Common myeloid progenitor, CD34-positive (primary cell): Measurements from ENCODE around the gene AFMID.

Experiments
- CTCF ChIA-PET: fragments of 350-600 bp; sonication (Branson Sonifier 250); formaldehyde crosslinking; loops from one replicate; lab custom pipeline; 2021; ENCODE audit warnings: antibody characterized with exemption; lab: Charles Lee
- POLR2A ChIA-PET: fragments of 350-600 bp; sonication (Branson Sonifier 250); formaldehyde crosslinking; loops from one replicate; lab custom pipeline; 2021; ENCODE audit warnings: antibody characterized with exemption; lab: Charles Lee
- DNase-seq, 3 donors: peaks; one replicate each; pipeline versions ENCODE4 v3.0.0 to v3.0.0-alpha.2; 2013
- H3K27ac ChIP-seq, 2 experiments: 1 replicate in 1 of 2; 2 replicates in 1 of 2; pipeline ENCODE4 v1.7.0; 2013; ENCODE audit warnings: inconsistent platforms in 2 of 2, low read length in 2 of 2, mild to moderate bottlenecking in 2 of 2, low read depth in 1 of 2, moderate library complexity in 1 of 2; ENCODE audit not compliant: severe bottlenecking in 2 of 2, insufficient read depth in 1 of 2, poor library complexity in 1 of 2
- H3K27me3 ChIP-seq, 5 experiments: replicated peaks in 2 of 5; 1 replicate in 3 of 5; 2 replicates in 2 of 5; pipeline versions ENCODE4 v1.6.1 to v1.7.0; 2013; ENCODE audit warnings: low read length in 4 of 5, mild to moderate bottlenecking in 2 of 5, moderate library complexity in 2 of 5, inconsistent platforms in 1 of 5; ENCODE audit not compliant: insufficient read depth in 5 of 5, control insufficient read depth in 4 of 5
- H3K36me3 ChIP-seq, 4 experiments: 1 replicate in 2 of 4; 2 replicates in 2 of 4; pipeline versions ENCODE4 v1.6.1 to v1.7.0; 2013; ENCODE audit warnings: low read length in 3 of 4, control low read depth in 1 of 4, mild to moderate bottlenecking in 1 of 4; ENCODE audit not compliant: control insufficient read depth in 4 of 4, insufficient read depth in 4 of 4
- H3K4me1 ChIP-seq, 4 experiments: 1 replicate in 3 of 4; 2 replicates in 1 of 4; pipeline versions ENCODE4 v1.6.1 to v1.7.1; 2013; ENCODE audit warnings: low read length in 3 of 4, mild to moderate bottlenecking in 3 of 4, control low read depth in 1 of 4, inconsistent platforms in 1 of 4, moderate library complexity in 1 of 4; ENCODE audit not compliant: control insufficient read depth in 4 of 4, insufficient read depth in 4 of 4; ENCODE audit errors: control extremely low read depth in 1 of 4
- H3K4me3 ChIP-seq, 7 experiments: 1 replicate in 4 of 7; 2 replicates in 3 of 7; pipeline versions ENCODE4 v1.5.1 to v1.7.0; 2013; ENCODE audit warnings: mild to moderate bottlenecking in 7 of 7, low read length in 6 of 7, moderate library complexity in 6 of 7, inconsistent platforms in 2 of 7, low read depth in 2 of 7, control low read depth in 1 of 7; ENCODE audit not compliant: insufficient read depth in 4 of 7, control insufficient read depth in 1 of 7; ENCODE audit errors: extremely low read depth in 1 of 7
- H3K9me3 ChIP-seq, 5 experiments: 1 replicate in 4 of 5; 2 replicates in 1 of 5; pipeline versions ENCODE4 v1.6.1 to v1.7.1; 2013; ENCODE audit warnings: low read length in 4 of 5, mild to moderate bottlenecking in 2 of 5, inconsistent platforms in 1 of 5, low read depth in 1 of 5, moderate library complexity in 1 of 5; ENCODE audit not compliant: control insufficient read depth in 4 of 5, insufficient read depth in 2 of 5; ENCODE audit errors: control extremely low read depth in 1 of 5
- WGBS: methylation state at CpG from one replicate; pipeline ENCODE4 v1.1.5; 2013; ENCODE audit not compliant: insufficient coverage; 5-methylcytosine and 5-hydroxymethylcytosine counted together

Gene AFMID

DNA sequence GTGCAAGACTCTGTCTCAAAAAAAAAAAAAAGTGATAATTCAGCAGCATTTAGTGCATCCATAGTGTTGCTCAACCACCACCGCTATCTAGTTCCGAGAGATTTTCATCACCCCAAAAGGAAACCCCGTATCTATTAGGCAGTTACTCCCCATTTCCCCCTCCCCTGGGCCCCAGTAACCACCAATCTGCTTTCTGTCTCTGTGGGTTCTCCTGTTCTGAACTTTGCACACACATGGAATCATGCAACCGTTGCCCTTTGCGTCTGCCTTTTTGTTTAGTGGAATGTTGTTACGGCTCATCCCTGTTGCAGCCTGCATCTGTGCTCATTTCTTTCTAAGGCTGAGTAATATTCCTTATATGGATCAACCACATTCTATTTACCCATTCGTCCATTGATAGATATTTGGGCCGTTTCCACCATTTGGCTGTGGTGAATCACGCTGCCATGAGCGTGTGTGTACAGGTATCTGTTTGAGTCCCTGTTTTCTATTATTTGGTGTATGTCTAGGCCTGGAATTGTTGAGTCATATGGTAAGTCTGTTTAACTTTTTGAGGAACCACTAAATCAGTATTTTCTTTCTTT lies 27.5 kb upstream of the AFMID start:
- peak; percentile 52 to 78 (median 74) for DNase-seq
- Histone ChIP-seq H3K27me3 (no peaks in the 10 kb centered on the region), H3K9me3 (no peaks in the 10 kb centered on the region), H3K4me3 (peak overlapping the region in 1 of 7 experiments; percentile 33), H3K27ac (peak overlapping the region in 1 of 2 experiments; percentile 1), H3K4me1 (peaks cover 2 to 46% (median 23%) of the 10 kb centered on the region in 4 experiments), H3K36me3 (no peaks in the 10 kb centered on the region)
- 13% methylated on average over 3 of the region's 10 CpGs for WGBS
- ChIA-PET POLR2A (no interaction called here), CTCF (no interaction called here)

DNA sequence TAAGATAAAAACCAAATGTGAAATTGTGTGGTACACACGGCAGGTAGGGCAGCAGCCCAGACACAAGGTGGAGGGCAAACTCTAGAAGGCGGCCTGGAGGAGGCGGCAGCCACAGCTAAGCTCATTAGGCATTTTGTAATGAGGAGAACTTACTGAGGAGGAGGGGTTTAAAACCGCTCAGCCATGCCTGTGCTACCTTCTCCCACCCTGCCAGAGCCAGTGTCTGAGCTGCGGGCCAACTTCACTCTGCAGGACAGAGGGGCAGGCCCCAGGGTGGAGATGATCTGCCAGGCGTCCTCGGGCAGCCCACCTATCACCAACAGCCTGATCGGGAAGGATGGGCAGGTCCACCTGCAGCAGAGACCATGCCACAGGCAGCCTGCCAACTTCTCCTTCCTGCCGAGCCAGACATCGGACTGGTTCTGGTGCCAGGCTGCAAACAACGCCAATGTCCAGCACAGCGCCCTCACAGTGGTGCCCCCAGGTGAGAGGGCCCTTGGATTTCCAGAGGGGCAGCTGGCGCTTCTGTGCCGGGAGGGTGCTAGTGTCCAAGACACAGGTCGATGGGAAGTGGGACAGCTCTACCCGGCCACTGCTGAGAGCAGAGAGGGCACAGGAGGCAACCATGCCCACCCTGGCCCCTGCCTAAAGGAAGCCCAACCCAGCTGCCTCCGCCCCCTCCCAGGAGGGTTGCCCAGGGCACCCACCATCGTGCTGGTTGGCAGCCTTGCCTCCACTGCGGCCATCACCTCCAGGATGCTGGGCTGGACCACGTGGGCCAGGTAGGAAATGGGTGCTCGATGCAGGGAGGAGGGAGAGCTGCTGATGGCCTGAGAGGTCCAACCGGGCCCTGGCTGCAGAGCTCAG lies 23.0 kb upstream of the AFMID start:
- DNase-seq = no peak
- Histone ChIP-seq H3K27ac (no peak overlapping the region), H3K4me3 (no peak overlapping the region), H3K4me1 (peaks cover 0 to 42% (median 22%) of the 10 kb centered on the region in 4 experiments), H3K27me3 (no peaks in the 10 kb centered on the region), H3K36me3 (no peaks in the 10 kb centered on the region), H3K9me3 (no peaks in the 10 kb centered on the region)
- ChIA-PET CTCF (interaction anchor here (3.3 kb wide), 1 partner anchor 17 kb away, joined by 12 read pairs; the partner anchor contains the start of gene C17orf99), POLR2A (no interaction called here)
- 62% methylated on average over 18 of the region's 22 CpGs for WGBS

DNA sequence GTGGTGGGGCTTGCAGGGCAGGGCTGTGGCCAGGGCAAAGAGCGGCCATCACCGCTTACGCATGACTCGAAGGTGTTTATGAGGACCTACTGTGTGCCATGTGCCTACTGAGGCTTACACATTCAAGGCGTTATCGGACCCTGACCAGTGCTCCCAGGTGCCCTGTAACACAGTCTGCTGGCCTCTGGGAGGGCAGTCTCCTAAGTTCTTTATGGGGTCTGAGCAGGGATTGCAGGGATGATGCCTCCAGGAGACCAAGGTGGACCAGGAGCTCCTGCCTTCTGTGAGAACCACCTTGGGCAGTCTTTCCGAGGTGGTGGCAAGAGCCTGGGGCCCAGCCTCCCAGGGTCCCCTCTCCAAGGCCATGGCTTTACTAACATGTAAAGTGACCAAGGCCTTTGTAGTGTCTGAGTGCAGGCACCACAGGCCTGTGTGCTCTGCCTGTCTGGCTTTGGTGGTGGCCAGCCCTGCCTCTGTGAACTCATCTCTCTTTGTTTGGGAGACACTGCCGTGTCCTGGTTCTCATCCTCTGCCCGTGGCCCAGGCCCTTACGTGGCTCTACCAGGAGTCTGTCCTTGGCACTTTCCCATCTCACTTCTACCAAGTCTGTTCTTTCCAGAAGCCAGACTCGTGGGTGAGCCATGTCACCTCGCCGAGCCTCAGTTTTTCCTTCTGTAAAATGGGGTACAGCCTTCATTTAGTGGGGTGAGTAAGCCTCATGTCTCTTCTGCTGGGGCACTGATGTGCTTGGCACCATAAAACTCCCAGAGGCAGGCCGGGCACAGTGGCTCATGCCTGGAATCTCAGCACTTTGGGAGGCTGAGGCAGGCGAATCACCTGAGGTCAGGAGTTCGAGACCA lies 22.2 kb upstream of the AFMID start:
- POLR2A ChIA-PET = no interaction called here
- no peak overlapping the region for H3K27ac ChIP-seq
- CTCF ChIA-PET = no interaction called here
- no peaks in the 10 kb centered on the region for H3K36me3 ChIP-seq
- WGBS = 100% methylated on average over 13 of the region's 16 CpGs
- DNase-seq = no peak
- H3K27me3 ChIP-seq = no peaks in the 10 kb centered on the region
- no peak overlapping the region for H3K4me3 ChIP-seq
- peaks cover 0 to 42% (median 23%) of the 10 kb centered on the region in 4 experiments for H3K4me1 ChIP-seq
- H3K9me3 ChIP-seq = no peaks in the 10 kb centered on the region

DNA sequence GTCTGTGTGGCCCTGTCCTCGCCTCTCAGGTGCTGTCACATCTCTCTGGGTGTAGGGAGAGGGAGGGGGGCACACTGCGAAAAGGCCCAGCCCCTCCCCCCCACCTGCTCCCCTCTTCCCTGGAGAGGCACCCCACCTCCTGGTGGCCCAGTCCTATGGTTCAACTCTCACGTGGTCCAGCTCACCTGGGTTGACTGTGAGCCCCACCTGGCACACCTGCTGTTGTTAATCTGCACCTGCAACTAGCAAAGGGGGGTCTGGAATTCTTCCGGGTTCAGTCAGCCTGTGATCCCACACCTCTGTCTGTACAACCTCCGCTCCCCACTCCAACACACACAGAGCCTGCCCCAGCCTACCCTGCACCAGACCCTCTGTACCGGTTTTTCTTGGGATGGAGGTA lies 20.7 kb upstream of the AFMID start:
- H3K9me3 ChIP-seq = no peaks in the 10 kb centered on the region
- peaks cover 0 to 33% (median 27%) of the 10 kb centered on the region in 4 experiments for H3K4me1 ChIP-seq
- no peak overlapping the region for H3K4me3 ChIP-seq
- ChIA-PET POLR2A (no interaction called here), CTCF (interaction anchor here (1.0 to 2.0 kb wide), 2 partner anchors 29 to 52 kb away, joined by 3 to 5 read pairs; no protein-coding TSS in a partner anchor)
- 81% methylated on average over 2 of the region's 6 CpGs for WGBS
- no peaks in the 10 kb centered on the region for H3K27me3 ChIP-seq
- H3K27ac ChIP-seq = no peak overlapping the region
- H3K36me3 ChIP-seq = peaks cover 0 to 7% (median 3%) of the 10 kb centered on the region in 4 experiments
- DNase-seq = no peak

DNA sequence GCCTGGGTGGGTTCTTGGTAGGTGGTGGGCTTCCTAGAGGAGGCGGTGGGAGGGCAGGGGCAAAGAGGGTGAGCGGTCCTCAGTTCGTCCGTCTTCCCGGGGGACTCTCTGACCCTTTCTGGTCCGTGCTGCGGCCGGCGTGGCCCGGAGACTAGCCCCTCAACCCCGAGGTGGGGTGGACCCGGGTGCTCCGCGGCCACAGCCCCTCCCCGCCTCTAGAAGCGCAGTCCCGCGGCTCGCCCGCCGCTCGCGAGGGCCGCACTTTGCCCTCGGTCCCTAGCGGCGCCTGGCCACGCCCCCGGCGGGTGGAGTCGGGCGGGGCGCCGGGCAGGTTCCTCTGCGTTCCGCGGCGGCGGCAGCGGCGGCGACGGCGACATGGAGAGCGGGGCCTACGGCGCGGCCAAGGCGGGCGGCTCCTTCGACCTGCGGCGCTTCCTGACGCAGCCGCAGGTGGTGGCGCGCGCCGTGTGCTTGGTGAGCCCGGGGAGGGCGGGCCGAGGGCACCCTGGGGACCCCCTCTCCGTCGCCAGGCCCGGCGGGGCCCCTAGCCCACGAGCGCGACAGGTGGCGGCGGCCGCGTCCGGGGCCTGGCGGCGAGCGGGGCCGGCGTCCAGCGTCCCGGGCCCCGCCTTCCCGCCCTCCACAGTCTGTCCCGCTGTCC lies 18.8 kb upstream of the AFMID start, which contains the start of gene SYNGR2:
Gene SYNGR2 (plus strand): TSS at position 340 of the 661 bp plus-strand sequence. CDS start 36 bp downstream, at position 376.
- peak within 1 kb of the TSS in 1 of 2 experiments; percentile 66 for H3K27ac ChIP-seq
- peaks cover 0 to 20% (median 15%) of the 10 kb centered on the region in 4 experiments for H3K36me3 ChIP-seq
- H3K9me3 ChIP-seq = no peaks in the 10 kb centered on the region
- CTCF ChIA-PET = interaction anchor here (1.3 to 8.8 kb wide), 3 partner anchors 12 to 32 kb away, joined by 3 to 76 read pairs (median 4); no protein-coding TSS in a partner anchor
- WGBS = under 1% methylated on average over 66 of the region's 84 CpGs
- DNase-seq = peak; percentile 71 to 88 (median 83)
- peaks cover 0 to 40% (median 37%) of the 10 kb centered on the region in 4 experiments for H3K4me1 ChIP-seq
- POLR2A ChIA-PET = interaction anchor here (0.6 kb wide), 1 partner anchor 39 kb away, joined by 3 read pairs; no protein-coding TSS in a partner anchor
- peak within 1 kb of the TSS; percentile 36 to 79 (median 71) for H3K4me3 ChIP-seq
- no peaks in the 10 kb centered on the region for H3K27me3 ChIP-seq
